ENCODE measurements around the gene KIZ.
"Not testable (repeated sequence)": the region's sequence is repeated elsewhere in the genome, so short reads cannot be mapped to it uniquely, and the experiment has no call there.

The KIZ gene

DNA sequence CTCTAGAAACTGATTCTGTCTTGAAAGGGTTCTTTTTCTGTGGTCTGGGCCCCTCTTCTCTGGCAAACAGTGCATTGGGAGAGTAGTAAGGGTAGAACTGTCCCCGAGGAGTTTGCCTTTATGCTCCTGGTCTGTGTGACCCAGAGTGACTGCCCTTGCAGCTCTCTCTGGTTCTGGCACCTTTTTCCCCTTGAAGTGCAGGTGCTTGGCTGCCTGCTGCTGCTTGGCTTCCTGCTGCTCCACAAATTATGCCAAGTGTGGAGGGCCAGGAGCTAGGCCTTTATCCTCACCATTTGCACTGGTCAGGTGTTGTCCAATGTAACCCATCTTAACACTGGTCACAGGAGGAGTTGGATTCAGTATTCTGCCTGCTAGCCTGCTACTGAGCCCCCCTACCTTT, 11.2 kb downstream of the KIZ start:
- DNase-seq (ENCODE audit: low read depth in 2 of 2): no peak

DNA sequence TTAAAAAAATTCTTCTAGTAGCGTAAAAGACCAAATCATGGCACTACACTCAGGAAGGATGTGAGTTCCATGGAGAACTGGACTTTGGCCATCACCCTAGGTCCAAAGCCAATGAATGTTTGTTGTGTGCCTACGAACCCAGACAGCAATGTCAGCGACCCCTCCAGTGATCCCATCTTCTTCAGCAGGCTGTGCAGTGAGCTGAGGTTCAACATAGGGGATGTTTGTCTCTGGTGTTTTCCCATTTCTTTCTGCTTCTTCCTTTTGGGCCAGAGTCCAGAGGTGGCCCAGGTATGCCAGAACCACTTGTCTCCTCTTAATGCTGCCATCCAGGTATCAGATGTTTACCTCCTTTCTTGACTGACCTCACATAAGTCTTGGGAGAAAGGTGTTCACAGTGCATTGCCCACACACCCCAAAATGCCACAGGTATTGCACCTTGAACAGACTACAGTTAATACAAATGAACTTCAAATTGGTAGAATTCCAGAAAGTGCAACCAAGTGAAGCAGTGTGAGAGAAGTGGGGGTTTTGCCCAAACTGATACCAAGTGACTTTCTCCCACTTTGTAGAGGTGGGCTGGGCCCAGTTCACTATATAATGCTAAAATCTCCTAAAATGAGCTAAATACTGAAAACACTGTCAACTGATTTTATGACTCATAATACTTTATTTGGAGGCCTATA, 14.1 kb downstream of the KIZ start:
- DNase-seq (ENCODE audit: low read depth in 2 of 2): no peak

- DNase-seq (ENCODE audit: low read depth in 2 of 2): no peak
Observed at GRCh38 chr20:21141825-21142224, 15.9 kb downstream of the KIZ start.

DNA sequence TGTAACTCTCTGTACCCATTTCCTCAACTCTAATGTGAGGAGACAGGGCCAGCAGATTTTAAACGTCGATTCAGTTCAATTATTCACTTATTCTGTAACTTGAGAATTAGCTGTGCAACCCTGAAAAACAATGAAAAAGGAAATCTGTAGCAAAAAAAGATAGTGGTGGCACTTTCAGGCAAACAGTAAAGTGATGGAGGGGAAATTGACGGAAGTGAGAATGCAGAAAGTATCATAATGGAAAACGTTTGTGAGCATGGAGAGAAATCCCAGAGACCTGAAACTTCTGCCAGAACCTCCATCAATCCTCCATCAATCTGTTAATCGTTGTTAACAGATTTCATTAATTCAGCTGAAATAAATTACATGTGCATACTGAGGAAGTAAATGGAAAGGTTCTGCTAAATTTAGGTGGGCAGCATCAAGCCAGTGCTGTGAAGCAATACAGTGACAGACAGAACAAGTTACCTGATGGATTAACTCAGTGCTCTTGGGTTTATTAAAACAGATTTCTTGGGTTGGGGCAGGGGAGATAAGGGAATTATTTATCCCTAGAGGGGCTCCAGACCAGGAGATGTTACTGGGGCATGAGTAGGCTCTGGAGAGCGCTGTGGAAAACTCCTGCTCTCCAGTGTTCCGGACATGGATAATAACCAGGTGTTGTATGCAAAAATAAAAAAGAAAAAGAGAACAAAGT, 17.5 kb downstream of the KIZ start:
- no peak for DNase-seq (ENCODE audit: low read depth in 2 of 2)

- no peak for DNase-seq (ENCODE audit: low read depth in 2 of 2)
Observed at GRCh38 chr20:21145424-21145823, 19.5 kb downstream of the KIZ start.

DNA sequence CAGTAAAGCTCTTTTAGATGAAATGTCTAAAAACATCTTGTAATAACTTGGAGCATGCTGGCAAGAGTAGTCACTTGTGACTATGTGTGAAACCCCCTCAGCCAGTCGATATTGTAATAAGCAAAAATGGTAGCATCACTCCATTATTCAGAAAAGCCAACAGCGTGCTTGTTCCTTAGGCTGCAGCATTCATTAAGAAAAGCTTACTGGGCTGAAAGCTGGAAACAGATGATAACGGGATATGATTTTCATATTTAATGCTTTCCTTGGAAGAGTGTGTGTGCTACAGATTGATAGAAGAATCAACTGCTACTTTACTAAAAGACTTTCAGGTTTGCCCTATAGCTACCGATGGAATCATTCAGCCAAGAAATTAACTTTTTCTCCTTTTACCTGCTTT, 20.3 kb downstream of the KIZ start:
- DNase-seq (ENCODE audit: low read depth in 2 of 2): no peak

- DNase-seq (ENCODE audit: low read depth in 2 of 2): no peak
Observed at GRCh38 chr20:21147593-21147992, 21.7 kb downstream of the KIZ start.

GRCh38 chr20:21149344-21149743, 23.5 kb downstream of the KIZ start:
- no peak for DNase-seq (ENCODE audit: low read depth in 2 of 2)

GRCh38 chr20:21151791-21152190, 25.9 kb downstream of the KIZ start:
- DNase-seq (ENCODE audit: low read depth in 2 of 2): no peak

DNA sequence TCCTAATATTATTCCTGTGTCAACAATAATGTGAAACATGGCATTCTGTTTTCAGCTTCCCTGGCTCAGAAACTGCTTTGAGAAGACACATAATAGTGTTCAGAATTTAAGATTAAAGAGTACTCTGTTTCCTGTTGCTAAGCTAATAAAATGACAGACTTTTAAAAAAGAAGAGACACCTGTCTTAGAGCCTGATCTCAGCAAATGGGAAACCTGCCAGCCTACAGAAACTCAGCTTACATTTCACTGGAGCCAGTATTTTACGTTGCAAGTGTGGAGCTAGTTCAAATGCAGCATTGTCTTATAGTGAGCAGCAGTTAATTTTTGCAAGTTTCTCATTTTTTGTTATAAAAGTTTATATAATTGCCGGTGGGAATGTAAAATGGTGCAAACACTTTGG, 28.8 kb downstream of the KIZ start:
- DNase-seq (ENCODE audit: low read depth in 2 of 2): no peak

DNA sequence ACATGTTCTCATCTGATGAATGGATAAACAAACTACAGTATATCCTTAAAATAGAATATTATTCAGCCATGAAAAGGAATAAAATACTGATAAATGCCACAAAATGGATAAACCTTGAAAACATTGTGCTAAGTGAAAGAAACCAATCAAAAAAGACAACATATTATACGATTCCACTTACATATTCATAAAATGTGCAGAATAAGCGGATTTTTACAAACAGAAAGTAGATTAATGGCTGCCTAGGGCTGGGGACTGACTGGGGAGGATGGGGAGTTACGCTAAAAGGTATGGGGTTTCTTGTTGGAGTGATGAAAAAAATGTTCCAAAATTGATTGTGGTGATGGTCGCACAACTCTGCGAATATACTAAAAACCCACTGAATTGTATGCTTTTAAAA, 29.4 kb downstream of the KIZ start:
- DNase-seq (ENCODE audit: low read depth in 2 of 2): no peak

DNA sequence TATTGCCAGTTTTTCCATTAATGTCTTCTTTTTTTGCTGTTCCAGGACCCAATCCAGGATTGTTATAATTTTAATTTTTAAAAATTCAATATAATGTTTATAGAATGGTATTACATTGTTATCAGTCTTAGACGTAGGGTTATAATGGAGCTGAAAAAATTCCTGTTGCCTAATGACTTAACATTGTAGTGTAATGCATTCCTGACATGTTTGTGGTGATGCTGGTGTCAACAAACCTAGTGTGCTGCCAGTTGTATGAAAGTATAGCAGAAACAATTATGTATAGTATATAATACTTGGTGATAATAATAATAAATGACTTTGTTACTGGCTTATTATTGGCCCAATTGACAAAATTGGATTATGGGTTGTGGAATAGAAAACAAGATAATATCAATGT, 30.4 kb downstream of the KIZ start:
- no peak for DNase-seq (ENCODE audit: low read depth in 2 of 2)

DNA sequence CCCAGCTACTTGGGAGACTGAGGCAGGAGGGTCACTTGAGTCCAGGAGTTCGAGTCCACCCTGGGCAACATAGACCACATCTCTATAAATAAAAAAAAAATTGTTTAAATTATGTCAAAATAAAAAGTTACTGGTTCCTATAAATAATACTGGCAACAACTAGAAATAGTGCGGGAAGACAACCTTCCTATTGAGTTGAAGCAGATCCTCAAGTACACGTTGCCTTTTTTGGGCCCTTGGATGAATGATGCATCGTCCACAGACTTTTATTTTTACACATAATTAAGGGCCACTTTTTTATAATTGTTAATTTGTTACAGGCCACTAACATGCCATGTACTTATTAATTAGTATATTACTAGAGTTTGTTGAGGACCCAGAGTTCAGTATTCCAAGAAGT, 31.1 kb downstream of the KIZ start:
- no peak for DNase-seq (ENCODE audit: low read depth in 2 of 2)

DNA sequence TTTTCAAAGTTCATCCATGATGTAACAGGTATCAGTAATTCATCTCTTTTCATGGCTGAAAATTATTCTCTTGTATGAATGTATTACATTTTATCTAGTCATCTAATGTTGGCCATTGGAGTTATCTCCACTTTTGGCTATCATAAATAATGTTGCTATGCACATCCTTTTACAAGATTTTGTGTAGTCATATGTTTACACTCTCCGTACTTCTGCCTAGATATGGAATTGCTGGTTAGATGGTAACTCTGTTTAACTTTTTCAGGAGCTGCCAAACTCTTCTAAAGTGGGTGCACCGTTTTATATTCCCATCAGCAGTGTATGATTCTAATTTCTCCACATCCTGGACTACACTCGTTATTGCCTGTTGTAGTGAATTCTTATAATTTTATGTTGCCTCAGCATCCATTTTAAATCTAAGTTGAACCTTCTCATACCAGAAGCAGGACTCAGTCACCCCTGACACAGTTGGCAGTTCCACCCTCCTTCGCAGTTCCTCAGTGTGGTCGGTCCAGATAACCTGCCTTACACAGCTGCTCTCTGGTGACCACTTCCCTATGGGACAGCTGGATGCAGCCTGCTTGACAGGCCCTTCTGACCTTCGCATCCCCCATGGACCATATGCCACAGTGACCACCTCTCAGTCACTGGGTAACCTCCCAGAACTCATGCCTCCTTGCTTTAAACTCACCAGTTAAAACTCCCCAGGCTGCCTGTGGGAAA, 33.9 kb downstream of the KIZ start:
- DNase-seq (ENCODE audit: low read depth in 2 of 2): no peak

DNA sequence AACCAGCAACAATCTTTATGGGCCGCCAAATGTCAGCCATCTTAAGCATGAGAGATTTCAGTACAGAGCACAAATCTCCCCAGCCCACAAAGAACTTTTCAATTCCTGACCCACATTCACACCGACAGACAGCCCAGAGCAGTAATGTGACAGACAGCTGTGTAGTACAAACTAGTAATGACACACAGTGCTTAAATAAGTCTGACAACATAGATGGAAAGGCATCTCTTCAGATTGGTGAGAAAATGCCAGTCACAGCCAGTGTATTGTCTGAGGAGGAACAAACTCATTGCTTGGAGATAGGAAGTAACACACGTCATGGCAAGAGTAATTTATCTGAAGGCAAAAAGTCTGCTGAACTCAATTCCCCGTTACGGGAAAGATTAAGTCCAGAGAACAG, 36.0 kb downstream of the KIZ start:
- no peak for DNase-seq (ENCODE audit: low read depth in 2 of 2)

GRCh38 chr20:21162631-21163030, 36.7 kb downstream of the KIZ start:
- no peak for DNase-seq (ENCODE audit: low read depth in 2 of 2)

- no peak for DNase-seq (ENCODE audit: low read depth in 2 of 2)
Observed at GRCh38 chr20:21166801-21167200, 40.9 kb downstream of the KIZ start.

DNA sequence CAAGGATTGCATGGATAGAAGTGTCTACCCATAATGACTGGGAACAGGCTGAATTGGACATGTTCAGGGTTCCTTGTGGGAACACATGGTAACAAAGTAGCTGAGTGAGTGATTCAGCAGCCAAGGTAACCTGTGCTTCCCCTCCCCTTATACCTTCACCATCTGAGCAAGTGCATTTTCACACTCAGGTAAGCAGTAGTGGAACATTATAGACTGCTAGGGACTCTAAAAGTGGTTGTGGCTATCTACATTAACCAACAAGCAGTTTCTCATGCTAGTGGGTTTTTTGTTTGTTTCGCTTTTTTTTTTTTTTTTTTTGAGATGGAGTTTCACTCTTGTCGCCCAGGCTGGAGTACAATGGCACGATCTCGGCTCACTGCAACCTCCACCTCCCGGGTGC, 41.4 kb downstream of the KIZ start:
- no peak for DNase-seq (ENCODE audit: low read depth in 2 of 2)

- not testable (repeated sequence) for DNase-seq (ENCODE audit: low read depth in 2 of 2)
Observed at GRCh38 chr20:21168061-21168460, 42.2 kb downstream of the KIZ start.

- no peak for DNase-seq (ENCODE audit: low read depth in 2 of 2)
Observed at GRCh38 chr20:21172626-21173025, 46.7 kb downstream of the KIZ start.

DNA sequence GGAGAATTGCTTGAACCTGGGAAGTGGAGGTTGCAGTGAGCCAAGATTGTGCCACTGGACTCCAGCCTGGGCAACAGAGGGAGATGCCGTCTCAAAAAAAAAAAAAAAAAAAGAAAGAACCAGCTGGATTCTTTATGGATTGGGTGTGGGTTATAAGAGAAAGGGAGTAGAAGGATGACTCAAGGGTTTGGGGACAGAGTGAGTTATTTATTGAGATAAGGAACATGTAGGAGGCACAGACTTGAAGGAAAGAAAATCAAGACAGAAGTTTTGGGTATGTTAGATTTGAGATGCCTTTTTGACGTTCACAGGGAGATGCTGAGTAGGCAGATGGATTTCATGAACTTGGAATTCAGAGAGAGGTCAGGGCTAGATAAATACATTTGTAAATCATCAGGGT, 47.6 kb downstream of the KIZ start:
- no peak for DNase-seq (ENCODE audit: low read depth in 2 of 2)

- no peak for DNase-seq (ENCODE audit: low read depth in 2 of 2)
Observed at GRCh38 chr20:21174516-21175239, 48.8 kb downstream of the KIZ start.
